Tibial artery (tissue), 4 donors: ENCODE results near the gene DACT2.

Source experiments
- DNase-seq, 2 donors: peaks; one replicate each; pipeline ENCODE4 v3.0.0-alpha.2; 2019
- H3K27ac ChIP-seq, 2 donors: fragments of 200-600 bp; sonication (generic) in 1 of 2; 1 replicate in 1 of 2; 2 replicates in 1 of 2; pipeline ENCODE4 v1.5.1; 2018 to 2019; ENCODE audit warnings: mild to moderate bottlenecking in 1 of 2
- H3K27me3 ChIP-seq, 2 donors: fragments of 200-600 bp; sonication (generic) in 1 of 2; one replicate each; pipeline versions ENCODE4 v1.5.1 to v1.6.0; 2016 to 2019
- H3K36me3 ChIP-seq, 3 donors: fragments of 200-600 bp; sonication (generic) in 2 of 3; one replicate each; pipeline ENCODE4 v1.5.1; 2016 to 2019; ENCODE audit warnings: mild to moderate bottlenecking in 2 of 3
- H3K4me1 ChIP-seq, 4 donors: fragments of 200-600 bp; sonication (generic) in 2 of 4; 1 replicate in 3 of 4; 2 replicates in 1 of 4; pipeline ENCODE4 v1.5.1; 2016 to 2019
- H3K4me3 ChIP-seq, 2 donors: fragments of 200-600 bp; sonication (generic) in 1 of 2; 1 replicate in 1 of 2; 2 replicates in 1 of 2; pipeline ENCODE4 v1.5.1; 2018 to 2019; ENCODE audit warnings: mild to moderate bottlenecking in 2 of 2
- H3K9me3 ChIP-seq, 3 donors: fragments of 200-600 bp; sonication (generic) in 1 of 3; one replicate each; pipeline ENCODE4 v1.5.1; 2016 to 2019
- CTCF ChIP-seq, 2 experiments: fragments of 200-600 bp in 1 of 2; fragments of 450-650 bp in 1 of 2; IDR thresholded peaks; one replicate each; pipeline ENCODE4 v1.5.1; 2017 to 2019; ENCODE audit warnings: antibody characterized with exemption in 2 of 2, mild to moderate bottlenecking in 1 of 2, moderate library complexity in 1 of 2
- intact Hi-C: fragments of 100-400 bp; cut with DNase I; formaldehyde crosslinking; loops from one replicate; pipeline ENCODE4 v1.15.0; 2023; ENCODE audit warnings: low total_unique reads

DACT2 gene

GRCh38 chr6:168326294-168327261 lies 7.0 kb upstream of the DACT2 start:
- DNase-seq, result no peak
- TF ChIP-seq CTCF (IDR thresholded peaks at IDR 0.05), result no peak
- H3K27ac ChIP-seq, result no peak overlapping the region
- peaks cover 0 to 1% (median under 1%) of the 10 kb centered on the region in 3 donors for H3K9me3 ChIP-seq
- H3K27me3 ChIP-seq, result peaks cover 0 to 27% of the 10 kb centered on the region in 2 donors
- H3K4me3 ChIP-seq, result no peak overlapping the region
- intact Hi-C loops, result no loop called here
- no peaks in the 10 kb centered on the region for H3K4me1 ChIP-seq
- H3K36me3 ChIP-seq, result no peaks in the 10 kb centered on the region

GRCh38 chr6:168322966-168323365 lies 3.4 kb upstream of the DACT2 start:
- no peak for TF ChIP-seq CTCF (IDR thresholded peaks at IDR 0.05)
- H3K27ac ChIP-seq, result no peak overlapping the region
- intact Hi-C loops, result no loop called here
- no peak for DNase-seq
- no peaks in the 10 kb centered on the region for H3K36me3 ChIP-seq
- peaks cover 0 to 49% of the 10 kb centered on the region in 2 donors for H3K27me3 ChIP-seq
- peaks cover 0 to 12% (median 11%) of the 10 kb centered on the region in 3 donors for H3K9me3 ChIP-seq
- H3K4me3 ChIP-seq, result no peak overlapping the region
- H3K4me1 ChIP-seq, result peaks cover 0 to 10% (median 7%) of the 10 kb centered on the region in 4 donors

GRCh38 chr6:168320634-168321033 lies 1.1 kb upstream of the DACT2 start:
- Histone ChIP-seq H3K27me3 (peaks cover 0 to 44% of the 10 kb centered on the region in 2 donors), H3K4me3 (no peak overlapping the region), H3K4me1 (peaks cover 0 to 10% (median 7%) of the 10 kb centered on the region in 4 donors), H3K9me3 (peaks cover 0 to 12% (median 11%) of the 10 kb centered on the region in 3 donors), H3K36me3 (no peaks in the 10 kb centered on the region), H3K27ac (no peak overlapping the region)
- intact Hi-C loops, result no loop called here
- DNase-seq, result no peak
- no peak for TF ChIP-seq CTCF (IDR thresholded peaks at IDR 0.05)

- TF ChIP-seq CTCF (IDR thresholded peaks at IDR 0.05), result no peak
- no peak overlapping the region for H3K27ac ChIP-seq
- H3K4me1 ChIP-seq, result peaks cover 0 to 15% (median 9%) of the 10 kb centered on the region in 4 donors
- peaks cover 0 to 38% of the 10 kb centered on the region in 2 donors for H3K27me3 ChIP-seq
- no peak overlapping the region for H3K4me3 ChIP-seq
- intact Hi-C loops, result no loop called here
- H3K9me3 ChIP-seq, result peaks cover 0 to 12% (median 11%) of the 10 kb centered on the region in 3 donors
- H3K36me3 ChIP-seq, result no peaks in the 10 kb centered on the region
- DNase-seq, result no peak
These were observed 848 bp downstream of the DACT2 start for GRCh38 chr6:168318579-168319278.

GRCh38 chr6:168318090-168318489 lies 1.5 kb downstream of the DACT2 start:
- peaks cover 0 to 36% of the 10 kb centered on the region in 2 donors for H3K27me3 ChIP-seq
- no peak overlapping the region for H3K27ac ChIP-seq
- H3K9me3 ChIP-seq, result peaks cover 0 to 12% (median 11%) of the 10 kb centered on the region in 3 donors
- intact Hi-C loops, result no loop called here
- no peak for DNase-seq
- peaks cover 0 to 15% (median 9%) of the 10 kb centered on the region in 4 donors for H3K4me1 ChIP-seq
- no peak overlapping the region for H3K4me3 ChIP-seq
- TF ChIP-seq CTCF (IDR thresholded peaks at IDR 0.05), result no peak
- H3K36me3 ChIP-seq, result no peaks in the 10 kb centered on the region
